ENCODE data around the gene CHD2.
A peak's percentile ranks its signal among the peaks of the same experiment; 100 is the strongest.
"Not testable (repeated sequence)": the region's sequence is repeated elsewhere in the genome, so short reads cannot be mapped to it uniquely, and the experiment has no call there.

The CHD2 gene

GRCh38 chr15:93024293-93024692, 124.2 kb downstream of the CHD2 start:
- DNase-seq: no peak

GRCh38 chr15:93024716-93025624, 124.8 kb downstream of the CHD2 start:
- DNase-seq: no peak

- DNase-seq: no peak
Measured at GRCh38 chr15:93025625-93025982, 125.5 kb downstream of the CHD2 start.

GRCh38 chr15:93026380-93026817, 126.3 kb downstream of the CHD2 start:
- no peak for DNase-seq

GRCh38 chr15:93027413-93027812, 127.3 kb downstream of the CHD2 start:
- no peak for DNase-seq

- no peak for DNase-seq
Measured at GRCh38 chr15:93028111-93028631, 128.0 kb downstream of the CHD2 start.

- DNase-seq: peak; percentile 78
Measured at GRCh38 chr15:93028632-93029213, 128.6 kb downstream of the CHD2 start.

- no peak for DNase-seq
Measured at GRCh38 chr15:93029214-93029835, 129.2 kb downstream of the CHD2 start.

- no peak for DNase-seq
Measured at GRCh38 chr15:93029836-93030429, 129.8 kb downstream of the CHD2 start.

GRCh38 chr15:93030430-93031102, 130.4 kb downstream of the CHD2 start:
- DNase-seq: peak; percentile 52

GRCh38 chr15:93031103-93031464, 131.0 kb downstream of the CHD2 start:
- no peak for DNase-seq

- DNase-seq: not testable (repeated sequence)
Measured at GRCh38 chr15:93031557-93032384, 131.6 kb downstream of the CHD2 start.

GRCh38 chr15:93032515-93033206, 132.5 kb downstream of the CHD2 start:
- not testable (repeated sequence) for DNase-seq

- no peak for DNase-seq
Measured at GRCh38 chr15:93033434-93034045, 133.4 kb downstream of the CHD2 start.

GRCh38 chr15:93034512-93034911, 134.4 kb downstream of the CHD2 start:
- no peak for DNase-seq

- no peak for DNase-seq
Measured at GRCh38 chr15:93035092-93035915, 135.2 kb downstream of the CHD2 start.

- peak; percentile 44 for DNase-seq
Measured at GRCh38 chr15:93035953-93036810, 136.1 kb downstream of the CHD2 start.

- DNase-seq: peak; percentile 59
Measured at GRCh38 chr15:93036951-93037819, 137.1 kb downstream of the CHD2 start.
